ENCODE data around the gene BRD3. TPM values are rescaled to one million over a fixed set of nuclear protein-coding genes. Genes with fewer than 3 reads are reported as not detected.
"Not testable (repeated sequence)": the region's sequence is repeated elsewhere in the genome, so short reads cannot be mapped to it uniquely, and the experiment has no call there.

The BRD3 gene
- polyA plus RNA-seq, 3 donors = 16.4 to 18.2 (median 17.1) TPM

GRCh38 chr9:134101623-134102149 is 33.9 kb upstream of the BRD3 start:
- Histone ChIP-seq H3K4me2 (replicated peaks; ENCODE audit: extremely low read depth, low read length, poor library complexity, severe bottlenecking) (no peak overlapping the region), H3K9me3 (replicated peaks in 1 of 2; ENCODE audit: control insufficient read depth in 1 of 2, insufficient read depth in 1 of 2, low read length in 2 of 2) (no peaks in the 10 kb centered on the region), H3K36me3 (replicated peaks in 1 of 2; ENCODE audit: control insufficient read depth in 1 of 2, insufficient read depth in 2 of 2, low read length in 2 of 2) (no peaks in the 10 kb centered on the region), H4K20me1 (ENCODE audit: insufficient read depth, low read length) (no peaks in the 10 kb centered on the region), H2AFZ (ENCODE audit: insufficient read depth, low read depth, low read length, poor library complexity, severe bottlenecking) (no peak overlapping the region), H3K79me2 (ENCODE audit: insufficient read depth, low read length) (no peaks in the 10 kb centered on the region), H3K4me1 (ENCODE audit: control insufficient read depth in 1 of 2, insufficient read depth in 2 of 2, low read length in 2 of 2) (peaks cover 0 to 6% of the 10 kb centered on the region in 2 donors), H3K27ac (ENCODE audit: low read depth in 1 of 2, low read length in 2 of 2) (no peak overlapping the region), H3K4me3 (replicated peaks in 1 of 3; ENCODE audit: low read depth in 2 of 3, low read length in 3 of 3) (no peak overlapping the region), H3K9ac (ENCODE audit: insufficient read depth, low read length, poor library complexity, severe bottlenecking) (no peak overlapping the region), H3K27me3 (ENCODE audit: control insufficient read depth in 2 of 2, insufficient read depth in 2 of 2, low read length in 2 of 2) (no peaks in the 10 kb centered on the region)
- no peak for TF ChIP-seq CTCF (IDR thresholded peaks at IDR 0.05)
- Mint-ChIP-seq H3K4me1 (peaks cover 7% of the 10 kb centered on the region), H3K9me3 (peaks cover 0 to 6% (median 3%) of the 10 kb centered on the region in 7 donors), H3K27me3 (ENCODE audit: low read depth in 3 of 3) (peaks cover 9 to 18% (median 18%) of the 10 kb centered on the region in 3 donors), H3K36me3 (no peaks in the 10 kb centered on the region), H3K4me3 (no peak overlapping the region), H3K27ac (peak overlapping the region in 1 of 7 donors; percentile 53)
- intact Hi-C loops (cut with micrococcal nuclease) = no loop called here
- WGBS (ENCODE audit: insufficient coverage) = 79% methylated on average over 10 of the region's 11 CpGs
- no peak for DNase-seq

GRCh38 chr9:134101133-134101532 is 33.3 kb upstream of the BRD3 start:
- not testable (repeated sequence) for H3K27ac ChIP-seq (ENCODE audit: low read depth in 1 of 2, low read length in 2 of 2); H3K9ac ChIP-seq (ENCODE audit: insufficient read depth, low read length, poor library complexity, severe bottlenecking)

More at GRCh38 chr9:134101133-134101532, 33.3 kb upstream of the BRD3 start:
- H3K4me3 Mint-ChIP-seq; H3K9me3 ChIP-seq (replicated peaks in 1 of 2; ENCODE audit: control insufficient read depth in 1 of 2, insufficient read depth in 1 of 2, low read length in 2 of 2); H3K4me1 ChIP-seq (ENCODE audit: control insufficient read depth in 1 of 2, insufficient read depth in 2 of 2, low read length in 2 of 2); H3K4me2 ChIP-seq (replicated peaks; ENCODE audit: extremely low read depth, low read length, poor library complexity, severe bottlenecking); H2AFZ ChIP-seq (ENCODE audit: insufficient read depth, low read depth, low read length, poor library complexity, severe bottlenecking); H3K4me3 ChIP-seq (replicated peaks in 1 of 3; ENCODE audit: low read depth in 2 of 3, low read length in 3 of 3); H3K27ac Mint-ChIP-seq; H3K36me3 Mint-ChIP-seq; H4K20me1 ChIP-seq (ENCODE audit: insufficient read depth, low read length); H3K9me3 Mint-ChIP-seq; H3K4me1 Mint-ChIP-seq; DNase-seq; H3K79me2 ChIP-seq (ENCODE audit: insufficient read depth, low read length); intact Hi-C loops (cut with micrococcal nuclease); H3K27me3 ChIP-seq (ENCODE audit: control insufficient read depth in 2 of 2, insufficient read depth in 2 of 2, low read length in 2 of 2); H3K36me3 ChIP-seq (replicated peaks in 1 of 2; ENCODE audit: control insufficient read depth in 1 of 2, insufficient read depth in 2 of 2, low read length in 2 of 2): not testable (repeated sequence)
- H3K27me3 Mint-ChIP-seq (ENCODE audit: low read depth in 3 of 3) = peaks cover 9 to 17% (median 13%) of the 10 kb centered on the region in 3 donors
- no CpG with 5 or more reads among the region's 6 CpGs for WGBS (ENCODE audit: insufficient coverage)
